GM03348 (cell line): Measurements from ENCODE around the gene KDM4C.
A peak's percentile ranks its signal among the peaks of the same experiment; 100 is the strongest.
"Not testable (repeated sequence)": the region's sequence is repeated elsewhere in the genome, so short reads cannot be mapped to it uniquely, and the experiment has no call there.

Experiments used
- DNase-seq: peaks from one replicate; pipeline ENCODE4 v3.0.0; 2012; ENCODE audit warnings: low spot score

Gene KDM4C

GRCh38 chr9:6975198-6975597 lies 217.4 kb downstream of the KDM4C start:
- DNase-seq, result no peak

GRCh38 chr9:6977761-6978160 lies 220.0 kb downstream of the KDM4C start:
- no peak for DNase-seq

GRCh38 chr9:6978591-6978990 lies 220.8 kb downstream of the KDM4C start:
- no peak for DNase-seq

GRCh38 chr9:6984941-6985578 lies 227.3 kb downstream of the KDM4C start:
- DNase-seq, result no peak

- DNase-seq, result no peak
Measured at GRCh38 chr9:6986141-6986815, 228.5 kb downstream of the KDM4C start.

GRCh38 chr9:6987381-6987780 lies 229.6 kb downstream of the KDM4C start:
- DNase-seq, result no peak

GRCh38 chr9:6991418-6991817 lies 233.6 kb downstream of the KDM4C start:
- DNase-seq, result no peak

GRCh38 chr9:6996061-6996854 lies 238.5 kb downstream of the KDM4C start:
- no peak for DNase-seq

- DNase-seq, result peak; percentile 22
Measured at GRCh38 chr9:6997330-6997729, 239.6 kb downstream of the KDM4C start.

GRCh38 chr9:6999794-7000193 lies 242.0 kb downstream of the KDM4C start:
- no peak for DNase-seq

- no peak for DNase-seq
Measured at GRCh38 chr9:7001571-7001970, 243.8 kb downstream of the KDM4C start.

GRCh38 chr9:7003861-7004260 lies 246.1 kb downstream of the KDM4C start:
- DNase-seq, result no peak

- no peak for DNase-seq
Measured at GRCh38 chr9:7006417-7006816, 248.6 kb downstream of the KDM4C start.

- DNase-seq, result no peak
Measured at GRCh38 chr9:7008411-7008810, 250.6 kb downstream of the KDM4C start.

GRCh38 chr9:7009065-7009464 lies 251.3 kb downstream of the KDM4C start:
- DNase-seq, result no peak

- no peak for DNase-seq
Measured at GRCh38 chr9:7011395-7012067, 253.8 kb downstream of the KDM4C start.

GRCh38 chr9:7027996-7028395 lies 270.2 kb downstream of the KDM4C start:
- no peak for DNase-seq

GRCh38 chr9:7028591-7028990 lies 270.8 kb downstream of the KDM4C start:
- no peak for DNase-seq

GRCh38 chr9:7030943-7031342 lies 273.2 kb downstream of the KDM4C start:
- not testable (repeated sequence) for DNase-seq

- DNase-seq, result no peak
Measured at GRCh38 chr9:7033076-7034045, 275.6 kb downstream of the KDM4C start.

GRCh38 chr9:7037176-7037575 lies 279.4 kb downstream of the KDM4C start:
- DNase-seq, result no peak
